GM21360 (cell line): ENCODE measurements around the gene NIPA2.

Source experiments
- ATAC-seq: cut with Tn5 transposase; IDR thresholded peaks from one replicate; pipeline ENCODE4 v1.9.1; 2021; ENCODE audit warnings: mild to moderate bottlenecking, moderate library complexity; ENCODE audit not compliant: unreplicated experiment

NIPA2 gene

GRCh38 chr15:22874966-22875365 is 36.5 kb downstream of the NIPA2 start:
- no peak for ATAC-seq

GRCh38 chr15:22877117-22877516 is 38.7 kb downstream of the NIPA2 start:
- ATAC-seq: no peak

GRCh38 chr15:22877607-22878006 is 39.1 kb downstream of the NIPA2 start:
- no peak for ATAC-seq

- ATAC-seq: no peak
These were observed 39.6 kb downstream of the NIPA2 start for GRCh38 chr15:22878103-22878502.

GRCh38 chr15:22880068-22880980 is 41.9 kb downstream of the NIPA2 start:
- no peak for ATAC-seq

GRCh38 chr15:22880981-22881738 is 42.7 kb downstream of the NIPA2 start:
- no peak for ATAC-seq

- no peak for ATAC-seq
These were observed 43.4 kb downstream of the NIPA2 start for GRCh38 chr15:22881739-22882440.

- no peak for ATAC-seq
These were observed 44.7 kb downstream of the NIPA2 start for GRCh38 chr15:22883196-22883595.

GRCh38 chr15:22884344-22884743 is 45.9 kb downstream of the NIPA2 start:
- no peak for ATAC-seq

- ATAC-seq: no peak
These were observed 46.7 kb downstream of the NIPA2 start for GRCh38 chr15:22885120-22885519.

GRCh38 chr15:22887157-22887951 is 48.9 kb downstream of the NIPA2 start:
- ATAC-seq: no peak

GRCh38 chr15:22888120-22888859 is 49.8 kb downstream of the NIPA2 start:
- ATAC-seq: no peak

GRCh38 chr15:22889146-22889818 is 50.8 kb downstream of the NIPA2 start:
- ATAC-seq: no peak

GRCh38 chr15:22890296-22890695 is 51.8 kb downstream of the NIPA2 start:
- ATAC-seq: no peak

- ATAC-seq: no peak
These were observed 53.2 kb downstream of the NIPA2 start for GRCh38 chr15:22891426-22892210.

GRCh38 chr15:22892333-22892732 is 53.9 kb downstream of the NIPA2 start:
- no peak for ATAC-seq

- no peak for ATAC-seq
These were observed 54.6 kb downstream of the NIPA2 start for GRCh38 chr15:22893081-22893480.

- ATAC-seq: no peak
These were observed 55.4 kb downstream of the NIPA2 start for GRCh38 chr15:22893881-22894280.
